H1 (cell line): ENCODE results near the gene GSE1. TPM values are rescaled to one million over a fixed set of nuclear protein-coding genes. Genes with fewer than 3 reads are reported as not detected.

Experiments
- CTCF ChIA-PET: fragments of 300-600 bp; sonication (Branson Sonifier 250); formaldehyde crosslinking; loops from one replicate; lab custom pipeline; 2021; ENCODE audit not compliant: partially characterized antibody; lab: Charles Lee
- POLR2A ChIA-PET: fragments of 300-600 bp; sonication (Branson Sonifier 250); formaldehyde crosslinking; loops from one replicate; lab custom pipeline; 2021; ENCODE audit warnings: inconsistent platforms; ENCODE audit not compliant: partially characterized antibody; lab: Charles Lee
- DNase-seq, 2 experiments: peaks; one replicate each; pipeline versions ENCODE4 v3.0.0 to v3.0.0-alpha.2; 2010 to 2022; ENCODE audit warnings: low spot score in 2 of 2, low read depth in 1 of 2, mixed read lengths in 1 of 2
- FAIRE-seq: peaks from 2 replicates; lab custom pipeline; 2011; peaks lifted over from hg19 to GRCh38; lab: Jason Lieb, UNC
- H2AFZ ChIP-seq: 2 replicates; pipeline ENCODE4 v1.8.1; 2012; ENCODE audit warnings: low read length, inconsistent platforms
- H2AK5ac ChIP-seq: 2 replicates; pipeline ENCODE4 v1.6.1; 2013; ENCODE audit warnings: low read depth, low read length
- H2BK120ac ChIP-seq: replicated peaks from 2 replicates; pipeline ENCODE3; 2013; ENCODE audit warnings: low read depth, low read length, inconsistent platforms
- H2BK12ac ChIP-seq: 2 replicates; pipeline ENCODE4 v1.6.1; 2013; ENCODE audit warnings: low read depth, low read length
- H2BK15ac ChIP-seq: 2 replicates; pipeline ENCODE4 v1.6.1; 2013; ENCODE audit warnings: low read length
- H2BK20ac ChIP-seq: 2 replicates; pipeline ENCODE4 v1.6.1; 2013; ENCODE audit warnings: low read length
- H2BK5ac ChIP-seq: 2 replicates; pipeline ENCODE4 v1.6.1; 2013; ENCODE audit warnings: low read depth, low read length
- H3K14ac ChIP-seq: 2 replicates; pipeline ENCODE4 v1.6.1; 2013; ENCODE audit warnings: inconsistent platforms; ENCODE audit not compliant: insufficient read length
- H3K18ac ChIP-seq: 2 replicates; pipeline ENCODE4 v1.6.1; 2013; ENCODE audit warnings: low read length; ENCODE audit errors: extremely low read depth
- H3K23ac ChIP-seq: 2 replicates; pipeline ENCODE4 v1.6.1; 2013; ENCODE audit warnings: inconsistent platforms; ENCODE audit not compliant: insufficient read length
- H3K23me2 ChIP-seq: 2 replicates; pipeline ENCODE4 v1.6.1; 2013; ENCODE audit warnings: low read depth, low read length
- H3K27ac ChIP-seq: 2 replicates; pipeline ENCODE4 v1.6.1; 2011; ENCODE audit warnings: low read depth, low read length, inconsistent platforms
- H3K27me3 ChIP-seq, 4 experiments: replicated peaks in 1 of 4; 1 replicate in 1 of 4; 2 replicates in 3 of 4; pipeline versions ENCODE4 v1.6.1 to v1.8.1; 2011 to 2013; ENCODE audit warnings: low read length in 3 of 4, mild to moderate bottlenecking in 3 of 4, inconsistent platforms in 2 of 4, mixed read lengths in 2 of 4, moderate library complexity in 1 of 4; ENCODE audit not compliant: control insufficient read depth in 3 of 4, insufficient read depth in 3 of 4; ENCODE audit errors: extremely low read depth in 1 of 4
- H3K36me3 ChIP-seq, 4 experiments: 2 replicates each; pipeline versions ENCODE4 v1.6.1 to v1.8.1; 2011 to 2013; ENCODE audit warnings: mild to moderate bottlenecking in 4 of 4, low read length in 3 of 4, moderate library complexity in 2 of 4, control low read depth in 1 of 4, inconsistent platforms in 1 of 4; ENCODE audit not compliant: insufficient read depth in 4 of 4, control insufficient read depth in 2 of 4
- H3K4ac ChIP-seq: replicated peaks from 2 replicates; pipeline ENCODE3; 2013; ENCODE audit warnings: low read length, low read depth, mixed read lengths, inconsistent platforms; ENCODE audit not compliant: insufficient read length
- H3K4me1 ChIP-seq, 4 experiments: replicated peaks in 1 of 4; 1 replicate in 1 of 4; 2 replicates in 3 of 4; pipeline versions ENCODE4 v1.6.1 to v1.8.1; 2011 to 2013; ENCODE audit warnings: low read length in 3 of 4, inconsistent platforms in 2 of 4, mixed read lengths in 1 of 4; ENCODE audit not compliant: insufficient read depth in 4 of 4, control insufficient read depth in 3 of 4
- H3K4me2 ChIP-seq, 2 experiments: 2 replicates each; pipeline versions ENCODE4 v1.6.1 to v1.8.1; 2011 to 2013; ENCODE audit warnings: low read depth in 2 of 2, low read length in 2 of 2, control low read depth in 1 of 2, inconsistent platforms in 1 of 2, mild to moderate bottlenecking in 1 of 2; ENCODE audit not compliant: insufficient read depth in 1 of 2
- H3K4me3 ChIP-seq, 4 experiments: fragments of 200-600, 300-600 bp in 1 of 4; sonication (generic), shearing (Covaris generic), sonication (Bioruptor Twin) in 1 of 4; 2 replicates each; pipeline versions ENCODE4 v1.5.1 to v1.8.1; 2011 to 2016; ENCODE audit warnings: low read length in 4 of 4, low read depth in 3 of 4, control low read depth in 2 of 4, inconsistent platforms in 2 of 4, mild to moderate bottlenecking in 2 of 4, mixed read lengths in 1 of 4, moderate library complexity in 1 of 4; ENCODE audit not compliant: insufficient read depth in 2 of 4; ENCODE audit errors: extremely low read depth in 1 of 4
- H3K56ac ChIP-seq: replicated peaks from 2 replicates; pipeline ENCODE3; 2013; ENCODE audit warnings: low read depth, mild to moderate bottlenecking, mixed read lengths, low read length, inconsistent platforms; ENCODE audit not compliant: insufficient read length
- H3K79me1 ChIP-seq: 2 replicates; pipeline ENCODE4 v1.6.1; 2013; ENCODE audit warnings: low read depth, low read length, control low read depth
- H3K79me2 ChIP-seq, 2 experiments: 2 replicates each; pipeline versions ENCODE4 v1.6.1 to v1.8.1; 2012 to 2013; ENCODE audit warnings: low read length in 2 of 2, mild to moderate bottlenecking in 2 of 2, inconsistent platforms in 1 of 2; ENCODE audit not compliant: insufficient read depth in 2 of 2, control insufficient read depth in 1 of 2
- H3K9ac ChIP-seq, 4 experiments: replicated peaks in 1 of 4; 1 replicate in 1 of 4; 2 replicates in 3 of 4; pipeline versions ENCODE4 v1.6.1 to v1.8.1; 2011 to 2013; ENCODE audit warnings: low read depth in 3 of 4, low read length in 3 of 4, control low read depth in 2 of 4, mild to moderate bottlenecking in 2 of 4, moderate library complexity in 2 of 4, inconsistent platforms in 1 of 4; ENCODE audit errors: extremely low read depth in 1 of 4
- H3K9me3 ChIP-seq, 2 experiments: 2 replicates each; pipeline versions ENCODE4 v1.6.1 to v1.8.1; 2012 to 2013; ENCODE audit warnings: mild to moderate bottlenecking in 2 of 2, moderate library complexity in 2 of 2, control low read depth in 1 of 2, inconsistent platforms in 1 of 2, low read depth in 1 of 2, low read length in 1 of 2, mixed read lengths in 1 of 2; ENCODE audit not compliant: insufficient read depth in 2 of 2
- H4K20me1 ChIP-seq, 2 experiments: replicated peaks in 1 of 2; 2 replicates each; pipeline versions ENCODE3 to v1.8.1; 2011 to 2013; ENCODE audit warnings: inconsistent platforms in 2 of 2, low read length in 2 of 2, mild to moderate bottlenecking in 1 of 2; ENCODE audit not compliant: insufficient read depth in 2 of 2, control insufficient read depth in 1 of 2
- H4K5ac ChIP-seq: 2 replicates; pipeline ENCODE4 v1.6.1; 2013; ENCODE audit warnings: low read length, low read depth, mixed read lengths, inconsistent platforms; ENCODE audit not compliant: insufficient read length
- H4K8ac ChIP-seq: 2 replicates; pipeline ENCODE4 v1.8.0; 2013; ENCODE audit warnings: mild to moderate bottlenecking, moderate library complexity, low read length, inconsistent platforms; ENCODE audit not compliant: insufficient read depth; ENCODE audit errors: extremely low read depth
- H4K91ac ChIP-seq: replicated peaks from 2 replicates; pipeline ENCODE3; 2013; ENCODE audit warnings: low read length, mixed read lengths, inconsistent platforms; ENCODE audit not compliant: insufficient read length
- SAP30 ChIP-seq: fragments of 300-600 bp; sonication (generic); IDR thresholded peaks from 2 replicates; pipeline ENCODE4 v1.7.1; 2012; ENCODE audit warnings: low read length, moderate library complexity, mild to moderate bottlenecking, inconsistent platforms; ENCODE audit not compliant: insufficient read depth, insufficient replicate concordance
- WGBS, 2 experiments: shearing (Covaris generic) in 1 of 2; methylation state at CpG; one replicate each; pipeline versions ENCODE4 v1.1.6 to v1.1.7; 2013 to 2015; ENCODE audit warnings: low lambda C conversion rate in 2 of 2, mixed read lengths in 2 of 2, inconsistent platforms in 1 of 2, low coverage in 1 of 2, missing lambda C conversion rate in 1 of 2; ENCODE audit not compliant: insufficient replicate concordance in 2 of 2, insufficient coverage in 1 of 2, insufficient read length in 1 of 2; ENCODE audit errors: extremely low coverage in 1 of 2, missing lambda C conversion rate in 1 of 2; 5-methylcytosine and 5-hydroxymethylcytosine counted together
- polyA plus RNA-seq, 7 experiments: library from polyadenylated mRNA; depleted of rRNA in 3 of 7; stranded (reverse) in 5 of 7; unstranded in 2 of 7; fragments of >200 nt in 5 of 7; fragments of 200-250 nt in 2 of 7; gene quantifications; 1 replicate in 5 of 7; 2 replicates in 1 of 7; 4 replicates in 1 of 7; pipeline versions ENCODE4 v1.2.1 to v1.2.3, GENCODE V29; 2011 to 2013; ENCODE audit warnings: missing spikeins in 2 of 7, mixed read lengths in 2 of 7
- total RNA-seq: library from RNA; stranded (reverse); fragmentation: NEBNext Ultra II Directional; extraction: Animal tissue kit (Norgen Biotek cat#: 25700); gene quantifications from 2 replicates; pipeline ENCODE4 v1.2.1, GENCODE V29; 2021

The GSE1 gene
- total and polyA plus RNA-seq, 2 of the 8 experiments (the other 6 are each of a cell fraction or from before 2014, with no cell fraction given) = 26.0 to 65.6 TPM

DNA sequence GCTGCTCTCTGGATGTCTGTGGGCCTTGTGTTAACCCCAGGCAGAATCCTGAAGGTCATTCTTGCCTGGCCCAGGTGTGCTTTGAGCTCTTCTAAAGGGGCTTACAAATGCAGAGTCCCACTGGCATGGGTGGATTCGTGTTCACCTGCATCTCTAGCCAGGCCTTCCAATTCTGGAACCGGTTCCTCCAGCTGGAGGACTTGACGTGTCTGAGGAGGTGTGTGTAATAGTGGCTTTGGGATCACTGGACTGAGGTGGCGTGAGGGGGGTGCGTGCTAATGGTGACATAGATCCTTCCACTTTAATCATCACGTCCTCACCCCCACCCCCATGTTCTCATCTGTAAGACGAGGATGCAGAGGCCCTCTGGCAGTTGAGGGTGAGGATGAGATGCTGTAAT, 4.8 kb downstream of the GSE1 start:
- no peak for TF ChIP-seq SAP30
- H3K23ac ChIP-seq = no peak overlapping the region
- H3K79me2 ChIP-seq = peaks cover 53 to 86% of the 10 kb centered on the region in 2 experiments
- CTCF ChIA-PET = interaction anchor here (0.9 to 6.7 kb wide), 22 partner anchors 9 to 243 kb away, joined by 3 to 93 read pairs (median 11); no protein-coding TSS in a partner anchor
- H4K20me1 ChIP-seq = peaks cover 67 to 72% of the 10 kb centered on the region in 2 experiments
- H3K4me3 ChIP-seq = no peak overlapping the region
- H3K79me1 ChIP-seq = peaks cover 24% of the 10 kb centered on the region
- no peak overlapping the region for H3K56ac ChIP-seq
- peaks cover 7% of the 10 kb centered on the region for H3K23me2 ChIP-seq
- H2BK120ac ChIP-seq = no peak overlapping the region
- no peak overlapping the region for H3K9ac ChIP-seq
- H3K27ac ChIP-seq = no peak overlapping the region
- peaks cover 0 to 5% (median 0%) of the 10 kb centered on the region in 4 experiments; a peak in 3 of 8 replicates for H3K36me3 ChIP-seq
- FAIRE-seq (no peak), DNase-seq (no peak)
- H2BK5ac ChIP-seq = no peak overlapping the region
- H3K4me1 ChIP-seq = peaks cover 4 to 37% (median 27%) of the 10 kb centered on the region in 4 experiments
- H3K9me3 ChIP-seq = no peaks in the 10 kb centered on the region
- H2BK12ac ChIP-seq = no peak overlapping the region
- no peaks in the 10 kb centered on the region for H3K27me3 ChIP-seq
- no peak overlapping the region for H2BK20ac ChIP-seq
- no peak overlapping the region for H4K91ac ChIP-seq
- 86% methylated on average over 7 of the region's 7 CpGs; no CpG with 5 or more reads in 1 of the 2 experiments for WGBS, 2 experiments
- H3K4me2 ChIP-seq = no peak overlapping the region
- no peak overlapping the region for H3K18ac ChIP-seq
- H4K8ac ChIP-seq = peak overlapping the region; percentile 22; the same call in 1 of the 2 replicates
- no peak overlapping the region for H2AFZ ChIP-seq
- no peak overlapping the region for H2AK5ac ChIP-seq
- POLR2A ChIA-PET = interaction anchor here (1.7 kb wide), 1 partner anchor 14 kb away, joined by 4 read pairs; no protein-coding TSS in a partner anchor
- no peak overlapping the region for H4K5ac ChIP-seq
- no peak overlapping the region for H3K4ac ChIP-seq
- H3K14ac ChIP-seq = no peak overlapping the region
- no peak overlapping the region for H2BK15ac ChIP-seq
